ENCODE measurements around the gene ATG7.
"Not testable (repeated sequence)": the region's sequence is repeated elsewhere in the genome, so short reads cannot be mapped to it uniquely, and the experiment has no call there.

Gene ATG7

GRCh38 chr3:11452885-11453847 is 181.0 kb downstream of the ATG7 start:
- H3K27me3 Mint-ChIP-seq = no peaks in the 10 kb centered on the region
- H3K4me3 Mint-ChIP-seq = no peak overlapping the region
- H3K9me3 Mint-ChIP-seq = no peaks in the 10 kb centered on the region
- ATAC-seq = no peak
- no peaks in the 10 kb centered on the region for H3K4me1 Mint-ChIP-seq
- H3K36me3 Mint-ChIP-seq = peaks cover 37% of the 10 kb centered on the region
- H3K27ac Mint-ChIP-seq = no peak overlapping the region

- Mint-ChIP-seq H3K4me3 (no peak overlapping the region), H3K27ac (no peak overlapping the region), H3K27me3 (no peaks in the 10 kb centered on the region), H3K36me3 (peaks cover 21% of the 10 kb centered on the region), H3K4me1 (no peaks in the 10 kb centered on the region), H3K9me3 (no peaks in the 10 kb centered on the region)
- no peak for ATAC-seq
Measured at GRCh38 chr3:11455956-11456355, 183.8 kb downstream of the ATG7 start.

GRCh38 chr3:11457135-11457534 is 184.9 kb downstream of the ATG7 start:
- no peaks in the 10 kb centered on the region for H3K9me3 Mint-ChIP-seq
- no peak for ATAC-seq
- no peak overlapping the region for H3K4me3 Mint-ChIP-seq
- H3K27ac Mint-ChIP-seq = no peak overlapping the region
- no peaks in the 10 kb centered on the region for H3K4me1 Mint-ChIP-seq
- no peaks in the 10 kb centered on the region for H3K27me3 Mint-ChIP-seq
- peaks cover 21% of the 10 kb centered on the region for H3K36me3 Mint-ChIP-seq

DNA sequence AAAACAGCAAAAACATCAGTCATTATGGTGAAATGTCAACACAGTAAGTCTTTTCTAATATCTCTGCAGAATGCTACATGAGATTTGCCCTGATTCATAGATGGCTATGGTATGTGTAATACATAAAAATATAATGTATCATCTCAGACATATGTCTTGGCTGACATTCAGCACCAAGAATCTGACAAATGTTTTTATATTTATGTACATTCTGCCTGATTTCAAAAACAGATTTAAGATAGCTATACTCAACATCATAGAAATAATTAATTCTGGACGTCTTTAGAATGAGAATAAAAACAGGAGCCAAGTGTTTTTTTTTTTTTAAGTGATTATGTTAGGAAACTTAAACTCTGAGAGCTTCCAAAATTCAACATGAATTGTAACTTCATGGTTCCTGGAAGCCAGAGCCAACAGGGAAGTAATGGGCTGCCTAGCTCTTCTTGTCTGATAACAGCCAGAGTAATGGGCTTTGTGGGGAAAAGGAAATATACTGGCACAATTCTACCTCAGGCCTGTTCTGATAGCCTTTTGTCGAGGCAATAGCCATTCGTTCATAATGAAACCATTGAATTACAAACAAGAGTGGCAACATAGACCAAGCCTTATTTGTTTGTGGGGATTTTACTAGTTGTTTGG is 187.1 kb downstream of the ATG7 start:
- H3K36me3 Mint-ChIP-seq = peaks cover 28% of the 10 kb centered on the region
- no peak for ATAC-seq

DNA sequence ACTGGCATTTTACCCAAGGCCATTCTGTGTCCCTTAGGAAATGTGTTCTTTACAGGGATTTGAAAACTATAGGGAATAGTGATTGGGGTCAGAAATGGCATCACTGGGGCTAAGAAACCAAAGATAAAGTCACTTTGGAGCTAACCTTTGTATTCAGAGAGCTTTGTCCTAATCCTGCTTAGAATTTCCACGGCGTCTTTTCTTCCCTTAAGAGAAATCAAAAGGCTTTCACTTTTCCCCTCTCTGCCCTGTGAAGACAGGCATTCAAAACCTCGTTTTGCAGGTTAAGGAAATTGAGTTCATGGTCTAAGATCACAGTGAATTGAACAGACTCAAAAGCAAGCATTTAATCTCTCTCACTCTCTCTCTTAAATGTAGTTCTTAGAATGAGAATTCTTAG is 189.0 kb downstream of the ATG7 start:
- H3K9me3 Mint-ChIP-seq = no peaks in the 10 kb centered on the region
- H3K36me3 Mint-ChIP-seq = peaks cover 21% of the 10 kb centered on the region
- H3K27me3 Mint-ChIP-seq = no peaks in the 10 kb centered on the region
- no peaks in the 10 kb centered on the region for H3K4me1 Mint-ChIP-seq
- H3K4me3 Mint-ChIP-seq = no peak overlapping the region
- H3K27ac Mint-ChIP-seq = no peak overlapping the region
- ATAC-seq = no peak

More for the DNA sequence above, 187.1 kb downstream of the ATG7 start:
- Mint-ChIP-seq H3K27ac (no peak overlapping the region), H3K9me3 (no peaks in the 10 kb centered on the region), H3K4me3 (no peak overlapping the region), H3K4me1 (no peaks in the 10 kb centered on the region), H3K27me3 (no peaks in the 10 kb centered on the region)

GRCh38 chr3:11462673-11463072 is 190.5 kb downstream of the ATG7 start:
- peaks cover 20% of the 10 kb centered on the region for H3K36me3 Mint-ChIP-seq
- not testable (repeated sequence) for H3K27me3 Mint-ChIP-seq, ATAC-seq

DNA sequence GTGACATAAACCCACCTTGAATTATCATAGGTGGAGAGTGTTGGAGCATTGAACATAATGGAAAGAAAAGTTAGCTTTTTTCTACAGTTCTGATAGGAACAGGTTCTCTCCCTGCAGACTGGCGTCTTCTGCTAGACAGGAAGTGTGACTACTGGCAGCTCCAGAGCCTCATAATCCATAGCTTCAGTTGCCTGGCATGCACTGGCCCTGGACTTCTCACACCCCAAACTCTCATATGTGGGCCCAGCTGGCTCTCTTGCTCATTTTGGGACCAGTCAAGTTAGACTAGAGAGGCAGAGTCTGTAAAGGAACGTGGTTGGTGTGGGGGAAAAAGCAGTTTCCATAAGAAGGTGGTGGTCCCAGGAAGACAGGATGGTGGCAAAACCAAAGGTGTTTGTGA is 191.4 kb downstream of the ATG7 start:
- no peaks in the 10 kb centered on the region for H3K9me3 Mint-ChIP-seq
- ATAC-seq = no peak
- H3K4me1 Mint-ChIP-seq = no peaks in the 10 kb centered on the region
- H3K4me3 Mint-ChIP-seq = no peak overlapping the region
- H3K36me3 Mint-ChIP-seq = peaks cover 24% of the 10 kb centered on the region
- H3K27ac Mint-ChIP-seq = no peak overlapping the region
- no peaks in the 10 kb centered on the region for H3K27me3 Mint-ChIP-seq

More at GRCh38 chr3:11462673-11463072, 190.5 kb downstream of the ATG7 start:
- H3K4me1 Mint-ChIP-seq, H3K4me3 Mint-ChIP-seq, H3K27ac Mint-ChIP-seq, H3K9me3 Mint-ChIP-seq: not testable (repeated sequence)

- Mint-ChIP-seq H3K9me3 (no peaks in the 10 kb centered on the region), H3K27me3 (no peaks in the 10 kb centered on the region), H3K36me3 (peaks cover 29% of the 10 kb centered on the region), H3K27ac (no peak overlapping the region), H3K4me1 (no peaks in the 10 kb centered on the region), H3K4me3 (no peak overlapping the region)
- no peak for ATAC-seq
Measured at GRCh38 chr3:11464356-11464755, 192.2 kb downstream of the ATG7 start.

GRCh38 chr3:11465744-11466616 is 193.8 kb downstream of the ATG7 start:
- Mint-ChIP-seq H3K9me3 (no peaks in the 10 kb centered on the region), H3K27ac (no peak overlapping the region)

GRCh38 chr3:11467875-11468274 is 195.7 kb downstream of the ATG7 start:
- no peak for ATAC-seq
- no peaks in the 10 kb centered on the region for H3K9me3 Mint-ChIP-seq

More at GRCh38 chr3:11465744-11466616, 193.8 kb downstream of the ATG7 start:
- Mint-ChIP-seq H3K4me1 (no peaks in the 10 kb centered on the region), H3K27me3 (no peaks in the 10 kb centered on the region), H3K4me3 (no peak overlapping the region), H3K36me3 (peaks cover 29% of the 10 kb centered on the region)
- no peak for ATAC-seq

DNA sequence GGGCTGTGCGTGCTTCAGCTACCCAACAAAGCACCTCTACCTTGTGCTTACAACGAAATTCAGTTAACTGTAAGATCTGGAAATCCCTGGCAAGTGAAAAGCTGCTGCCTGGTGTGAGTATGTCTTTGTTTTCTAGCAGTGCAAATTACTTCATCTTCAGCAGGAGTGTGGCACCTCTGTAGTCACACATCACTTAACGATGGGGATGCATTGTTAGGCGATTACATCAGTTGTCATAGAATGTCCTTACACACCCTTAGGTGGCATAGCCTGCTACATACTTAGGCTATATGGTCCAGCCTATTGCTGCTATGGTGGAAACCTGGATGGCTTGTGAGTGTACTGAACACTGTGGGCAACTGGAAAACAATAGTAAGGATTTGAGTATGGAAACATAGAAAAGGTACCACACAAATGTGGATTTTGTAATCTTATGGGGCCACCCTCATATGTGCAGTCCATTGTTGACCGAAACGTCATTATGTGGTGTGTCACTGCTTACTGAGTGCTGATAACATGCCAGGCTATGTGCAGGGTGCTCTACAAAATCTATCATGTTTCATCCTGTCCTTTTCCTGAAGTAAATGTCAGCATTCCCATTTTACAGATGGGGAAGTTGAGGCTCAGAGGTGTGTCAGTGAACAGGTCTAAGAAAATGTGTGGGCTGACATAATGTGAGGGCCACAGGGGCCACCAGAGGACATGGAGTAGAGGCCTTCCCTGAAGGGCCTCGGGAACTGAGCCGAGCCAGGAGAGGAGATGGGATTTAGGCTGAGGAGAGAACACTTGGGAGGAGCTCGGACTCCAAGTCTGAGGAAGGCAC is 198.0 kb downstream of the ATG7 start:
- no peaks in the 10 kb centered on the region for H3K9me3 Mint-ChIP-seq

More at GRCh38 chr3:11467875-11468274, 195.7 kb downstream of the ATG7 start:
- Mint-ChIP-seq H3K27me3 (no peaks in the 10 kb centered on the region), H3K36me3 (peaks cover 29% of the 10 kb centered on the region), H3K4me3 (no peak overlapping the region), H3K4me1 (no peaks in the 10 kb centered on the region), H3K27ac (no peak overlapping the region)

GRCh38 chr3:11475324-11475723 is 203.1 kb downstream of the ATG7 start:
- H3K4me3 Mint-ChIP-seq = no peak overlapping the region
- no peaks in the 10 kb centered on the region for H3K4me1 Mint-ChIP-seq
- H3K27ac Mint-ChIP-seq = no peak overlapping the region
- no peak for ATAC-seq
- H3K9me3 Mint-ChIP-seq = no peaks in the 10 kb centered on the region
- no peaks in the 10 kb centered on the region for H3K27me3 Mint-ChIP-seq
- no peaks in the 10 kb centered on the region for H3K36me3 Mint-ChIP-seq

More for the DNA sequence above, 198.0 kb downstream of the ATG7 start:
- no peaks in the 10 kb centered on the region for H3K4me1 Mint-ChIP-seq
- ATAC-seq = no peak
- no peaks in the 10 kb centered on the region for H3K27me3 Mint-ChIP-seq
- H3K27ac Mint-ChIP-seq = no peak overlapping the region
- peaks cover 22% of the 10 kb centered on the region for H3K36me3 Mint-ChIP-seq
- no peak overlapping the region for H3K4me3 Mint-ChIP-seq

GRCh38 chr3:11476735-11477144 is 204.5 kb downstream of the ATG7 start:
- H3K4me1 Mint-ChIP-seq = no peaks in the 10 kb centered on the region

DNA sequence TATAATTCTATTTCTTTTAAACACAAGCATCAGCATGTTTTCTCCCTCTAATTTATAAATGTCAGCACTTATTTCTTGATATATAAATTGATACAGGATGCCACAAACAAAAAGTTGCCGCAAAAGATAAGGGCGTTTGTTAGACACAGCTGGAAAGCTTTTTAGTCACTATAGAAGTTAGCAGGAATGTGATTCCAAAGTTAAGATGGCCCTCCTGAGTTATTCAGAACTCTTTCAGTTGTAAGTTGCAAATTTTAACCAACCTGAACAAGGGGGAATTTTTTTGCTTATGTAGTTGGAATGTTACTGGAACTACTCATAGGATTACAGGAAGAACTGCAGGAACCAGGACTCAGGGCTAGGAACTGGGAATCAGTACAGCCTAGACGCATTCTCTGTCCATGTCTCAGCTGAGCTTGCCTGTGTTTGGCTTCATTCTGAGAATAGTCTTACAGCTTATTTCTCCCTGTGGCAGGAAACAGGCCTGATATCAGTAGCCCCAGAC is 205.3 kb downstream of the ATG7 start:
- Mint-ChIP-seq H3K27ac (no peak overlapping the region), H3K27me3 (no peaks in the 10 kb centered on the region), H3K4me3 (no peak overlapping the region), H3K36me3 (no peaks in the 10 kb centered on the region), H3K4me1 (no peaks in the 10 kb centered on the region), H3K9me3 (no peaks in the 10 kb centered on the region)
- no peak for ATAC-seq

More at GRCh38 chr3:11476735-11477144, 204.5 kb downstream of the ATG7 start:
- Mint-ChIP-seq H3K9me3 (no peaks in the 10 kb centered on the region), H3K4me3 (no peak overlapping the region), H3K27me3 (no peaks in the 10 kb centered on the region), H3K36me3 (no peaks in the 10 kb centered on the region), H3K27ac (no peak overlapping the region)
- ATAC-seq = no peak

Measured in stimulated activated memory B cell treated with anti-CD40 and anti-IgM and Interleukin-4, amounts not matched to agents 10 μg/mL and 1 μg/mL and 100 μg/mL, for 72 hours (primary cell).